Effector CD8-positive, alpha-beta T cell (primary cell): ENCODE data around the gene SNRNP35.
"Not testable (repeated sequence)": the region's sequence is repeated elsewhere in the genome, so short reads cannot be mapped to it uniquely, and the experiment has no call there.

Experiments
- DNase-seq: peaks from one replicate; lab custom pipeline; 2025; lab: John Stamatoyannopoulos, UW

Gene SNRNP35

GRCh38 chr12:123488539-123489230 is 30.7 kb downstream of the SNRNP35 start:
- no peak for DNase-seq

- DNase-seq, result no peak
These were observed 31.6 kb downstream of the SNRNP35 start for GRCh38 chr12:123489580-123489979.

GRCh38 chr12:123490089-123490488 is 32.1 kb downstream of the SNRNP35 start:
- no peak for DNase-seq

- no peak for DNase-seq
These were observed 33.1 kb downstream of the SNRNP35 start for GRCh38 chr12:123491056-123491455.

- no peak for DNase-seq
These were observed 33.5 kb downstream of the SNRNP35 start for GRCh38 chr12:123491481-123491880.

GRCh38 chr12:123492339-123493039 is 34.5 kb downstream of the SNRNP35 start:
- not testable (repeated sequence) for DNase-seq

- no peak for DNase-seq
These were observed 36.3 kb downstream of the SNRNP35 start for GRCh38 chr12:123494124-123494851.

GRCh38 chr12:123497065-123497464 is 39.1 kb downstream of the SNRNP35 start:
- DNase-seq, result no peak

GRCh38 chr12:123498126-123498825 is 40.3 kb downstream of the SNRNP35 start:
- DNase-seq, result no peak

- DNase-seq, result no peak
These were observed 41.4 kb downstream of the SNRNP35 start for GRCh38 chr12:123499332-123499731.

- DNase-seq, result no peak
These were observed 44.3 kb downstream of the SNRNP35 start for GRCh38 chr12:123502163-123502704.

GRCh38 chr12:123506059-123506842 is 48.3 kb downstream of the SNRNP35 start:
- no peak for DNase-seq

GRCh38 chr12:123506843-123507236 is 48.9 kb downstream of the SNRNP35 start:
- no peak for DNase-seq

GRCh38 chr12:123512838-123513665 is 55.1 kb downstream of the SNRNP35 start:
- DNase-seq, result no peak

- no peak for DNase-seq
These were observed 55.9 kb downstream of the SNRNP35 start for GRCh38 chr12:123513805-123514204.

- not testable (repeated sequence) for DNase-seq
These were observed 56.8 kb downstream of the SNRNP35 start for GRCh38 chr12:123514582-123515221.

- no peak for DNase-seq
These were observed 58.4 kb downstream of the SNRNP35 start for GRCh38 chr12:123516216-123516780.
